H9 (cell line): Measurements from ENCODE around the gene FNDC8. TPM values are rescaled to one million over a fixed set of nuclear protein-coding genes. Genes with fewer than 3 reads are reported as not detected.

ENCODE experiments used
- DNase-seq: peaks from one replicate; pipeline ENCODE4 v3.0.0-alpha.2; 2017
- H2AFZ ChIP-seq: one replicate; pipeline ENCODE4 v1.6.1; 2013; ENCODE audit warnings: mild to moderate bottlenecking, low read length, control low read depth, moderate library complexity
- H2AK5ac ChIP-seq: 2 replicates; pipeline ENCODE4 v1.6.1; 2013; ENCODE audit warnings: low read length, control low read depth, mixed read lengths; ENCODE audit not compliant: insufficient read length
- H2BK120ac ChIP-seq: one replicate; pipeline ENCODE4 v1.6.1; 2013; ENCODE audit warnings: low read depth, mild to moderate bottlenecking, low read length, control low read depth, inconsistent platforms; ENCODE audit not compliant: poor library complexity, severe bottlenecking
- H2BK12ac ChIP-seq: 2 replicates; pipeline ENCODE4 v1.6.1; 2013; ENCODE audit warnings: low read length, control low read depth, mixed read lengths, low read depth; ENCODE audit not compliant: insufficient read length
- H2BK15ac ChIP-seq: 2 replicates; pipeline ENCODE4 v1.6.1; 2013; ENCODE audit warnings: low read depth, low read length, control low read depth
- H2BK20ac ChIP-seq: one replicate; pipeline ENCODE4 v1.6.1; 2013; ENCODE audit warnings: low read depth, mild to moderate bottlenecking, low read length, control low read depth, inconsistent platforms; ENCODE audit not compliant: poor library complexity, severe bottlenecking
- H2BK5ac ChIP-seq: 2 replicates; pipeline ENCODE4 v1.6.1; 2013; ENCODE audit warnings: low read length, control low read depth, mixed read lengths; ENCODE audit not compliant: insufficient read length
- H3K14ac ChIP-seq: 2 replicates; pipeline ENCODE4 v1.6.1; 2013; ENCODE audit warnings: low read length, control low read depth; ENCODE audit not compliant: insufficient read depth
- H3K18ac ChIP-seq: 2 replicates; pipeline ENCODE4 v1.6.1; 2013; ENCODE audit warnings: low read depth, mild to moderate bottlenecking, mixed read lengths, low read length, control low read depth; ENCODE audit not compliant: insufficient read length
- H3K23ac ChIP-seq: 2 replicates; pipeline ENCODE4 v1.6.1; 2013; ENCODE audit warnings: low read length, control low read depth, mixed read lengths, low read depth; ENCODE audit not compliant: insufficient read length
- H3K23me2 ChIP-seq: 2 replicates; pipeline ENCODE4 v1.6.1; 2013; ENCODE audit warnings: low read depth, mild to moderate bottlenecking, mixed read lengths, low read length, control low read depth; ENCODE audit not compliant: insufficient read length, poor library complexity, severe bottlenecking
- H3K27ac ChIP-seq: 2 replicates; pipeline ENCODE4 v1.5.1; 2013; ENCODE audit warnings: low read length, control low read depth, mixed read lengths, low read depth; ENCODE audit not compliant: insufficient read length
- H3K27me3 ChIP-seq: 2 replicates; pipeline ENCODE4 v1.6.1; 2013; ENCODE audit warnings: low read length, control low read depth, inconsistent platforms; ENCODE audit not compliant: insufficient read depth
- H3K4ac ChIP-seq: 2 replicates; pipeline ENCODE4 v1.6.1; 2013; ENCODE audit warnings: low read depth, mild to moderate bottlenecking, control low read depth, inconsistent platforms, low read length, moderate library complexity
- H3K4me1 ChIP-seq: 2 replicates; pipeline ENCODE4 v1.6.1; 2013; ENCODE audit warnings: low read length, control low read depth, inconsistent platforms; ENCODE audit not compliant: insufficient read depth
- H3K4me2 ChIP-seq: 2 replicates; pipeline ENCODE4 v1.6.1; 2013; ENCODE audit warnings: low read length, control low read depth, mixed read lengths; ENCODE audit not compliant: insufficient read length, insufficient read depth
- H3K56ac ChIP-seq: 2 replicates; pipeline ENCODE4 v1.6.1; 2013; ENCODE audit warnings: low read depth, mild to moderate bottlenecking, mixed read lengths, low read length, control low read depth; ENCODE audit not compliant: insufficient read length
- H3K79me1 ChIP-seq: 2 replicates; pipeline ENCODE4 v1.6.1; 2013; ENCODE audit warnings: low read depth, mild to moderate bottlenecking, moderate library complexity, low read length, control low read depth, inconsistent platforms; ENCODE audit not compliant: insufficient read depth, poor library complexity, severe bottlenecking
- H3K79me2 ChIP-seq: 2 replicates; pipeline ENCODE4 v1.6.1; 2013; ENCODE audit warnings: low read length, control low read depth, inconsistent platforms; ENCODE audit not compliant: insufficient read depth
- H3K9ac ChIP-seq: 2 replicates; pipeline ENCODE4 v1.6.1; 2013; ENCODE audit warnings: low read length, control low read depth, mixed read lengths; ENCODE audit not compliant: insufficient read length; ENCODE audit errors: extremely low read depth
- H3K9me3 ChIP-seq: one replicate; pipeline ENCODE4 v1.6.1; 2013; ENCODE audit warnings: low read depth, low read length, inconsistent platforms; ENCODE audit not compliant: control insufficient read depth
- H3T11ph ChIP-seq: one replicate; pipeline ENCODE4 v1.6.1; 2013; ENCODE audit warnings: mild to moderate bottlenecking, low read length, control low read depth, inconsistent platforms
- H4K20me1 ChIP-seq: one replicate; pipeline ENCODE4 v1.6.1; 2013; ENCODE audit not compliant: control insufficient read depth, insufficient read length, insufficient read depth
- H4K5ac ChIP-seq: 2 replicates; pipeline ENCODE4 v1.6.1; 2013; ENCODE audit warnings: low read depth, mild to moderate bottlenecking, mixed read lengths, low read length, control low read depth; ENCODE audit not compliant: insufficient read length
- H4K8ac ChIP-seq: replicated peaks from 2 replicates; pipeline ENCODE4 v1.6.1; 2013; ENCODE audit warnings: low read length, control low read depth, mixed read lengths, low read depth; ENCODE audit not compliant: insufficient read length
- H4K91ac ChIP-seq: 2 replicates; pipeline ENCODE4 v1.6.1; 2013; ENCODE audit warnings: low read depth, mild to moderate bottlenecking, moderate library complexity, mixed read lengths, low read length, control low read depth; ENCODE audit not compliant: insufficient read length
- H3K27ac Mint-ChIP-seq, 3 experiments: 2 replicates in 2 of 3; 3 replicates in 1 of 3; pipeline ENCODE4 v1.8.0; 2020 to 2021; ENCODE audit warnings: mixed read lengths in 3 of 3, mild to moderate bottlenecking in 1 of 3, moderate library complexity in 1 of 3
- H3K27me3 Mint-ChIP-seq: 2 replicates; pipeline ENCODE4 v1.8.0; 2021; ENCODE audit warnings: low read depth, mild to moderate bottlenecking, moderate library complexity, mixed read lengths
- H3K36me3 Mint-ChIP-seq, 3 experiments: 2 replicates in 2 of 3; 3 replicates in 1 of 3; pipeline ENCODE4 v1.8.0; 2020 to 2021; ENCODE audit warnings: low read depth in 3 of 3, mixed read lengths in 3 of 3; ENCODE audit not compliant: insufficient read depth in 1 of 3
- H3K4me1 Mint-ChIP-seq, 2 experiments: 2 replicates each; pipeline ENCODE4 v1.8.0; 2020; ENCODE audit warnings: mixed read lengths in 2 of 2
- H3K4me3 Mint-ChIP-seq, 2 experiments: 2 replicates in 1 of 2; 3 replicates in 1 of 2; pipeline ENCODE4 v1.8.0; 2020 to 2021; ENCODE audit warnings: mild to moderate bottlenecking in 2 of 2, mixed read lengths in 2 of 2, moderate library complexity in 1 of 2
- H3K9me3 Mint-ChIP-seq, 2 experiments: 2 replicates in 1 of 2; 3 replicates in 1 of 2; pipeline ENCODE4 v1.8.0; 2020; ENCODE audit warnings: mild to moderate bottlenecking in 2 of 2, mixed read lengths in 2 of 2, moderate library complexity in 1 of 2
- CTCF ChIP-seq: fragments of 200-600 bp; sonication (generic); conservative IDR thresholded peaks from 3 replicates; pipeline ENCODE4 v1.8.0; 2021; ENCODE audit warnings: antibody characterized with exemption, mild to moderate bottlenecking
- WGBS: extraction: QIAGEN DNeasy Blood & Tissue Kit; methylation state at CpG from one replicate; pipeline ENCODE4 v1.1.7; 2013; ENCODE audit warnings: missing lambda C conversion rate, low lambda C conversion rate, mixed read lengths; ENCODE audit not compliant: insufficient read length; ENCODE audit errors: extremely low coverage; 5-methylcytosine and 5-hydroxymethylcytosine counted together
- total RNA-seq: library from RNA; stranded (reverse); gene quantifications from 2 replicates; pipeline ENCODE4 v1.2.1, GENCODE V29; 2021

FNDC8 gene
- total RNA-seq, 1 experiment from 2014 or later = not detected

- DNase-seq = no peak
- Histone ChIP-seq H3K27ac (no peak overlapping the region), H4K91ac (no peak overlapping the region), H3K4ac (no peak overlapping the region), H2BK120ac (no peak overlapping the region), H3K14ac (no peak overlapping the region), H3K27me3 (no peaks in the 10 kb centered on the region), H2AK5ac (no peak overlapping the region), H4K8ac (no peak overlapping the region), H3K23me2 (no peaks in the 10 kb centered on the region), H3K18ac (no peak overlapping the region), H3K9me3 (no peaks in the 10 kb centered on the region), H3K4me1 (no peaks in the 10 kb centered on the region), H2BK5ac (no peak overlapping the region), H3K9ac (no peak overlapping the region), H3T11ph (no peak overlapping the region), H3K56ac (no peak overlapping the region), H4K5ac (no peak overlapping the region), H3K4me2 (no peak overlapping the region), H3K79me1 (no peaks in the 10 kb centered on the region), H3K23ac (no peak overlapping the region), H2BK15ac (no peak overlapping the region), H2BK20ac (no peak overlapping the region), H2BK12ac (no peak overlapping the region), H2AFZ (no peak overlapping the region), H4K20me1 (no peaks in the 10 kb centered on the region), H3K79me2 (no peaks in the 10 kb centered on the region)
- Mint-ChIP-seq H3K4me1 (peaks cover 3% of the 10 kb centered on the region in 2 experiments; a peak in 2 of 4 replicates), H3K4me3 (no peak overlapping the region), H3K9me3 (no peaks in the 10 kb centered on the region), H3K27me3 (peaks cover 4% of the 10 kb centered on the region), H3K36me3 (no peaks in the 10 kb centered on the region; a peak in 1 of 7 replicates), H3K27ac (no peak overlapping the region)
- no peak for TF ChIP-seq CTCF
- no CpG with 5 or more reads among the region's 17 CpGs for WGBS
These were observed 48.5 kb downstream of the FNDC8 start for GRCh38 chr17:35169835-35170363.
